ENCODE measurements around the gene ZNF532.
"Not testable (repeated sequence)": the region's sequence is repeated elsewhere in the genome, so short reads cannot be mapped to it uniquely, and the experiment has no call there.

The ZNF532 gene

DNA sequence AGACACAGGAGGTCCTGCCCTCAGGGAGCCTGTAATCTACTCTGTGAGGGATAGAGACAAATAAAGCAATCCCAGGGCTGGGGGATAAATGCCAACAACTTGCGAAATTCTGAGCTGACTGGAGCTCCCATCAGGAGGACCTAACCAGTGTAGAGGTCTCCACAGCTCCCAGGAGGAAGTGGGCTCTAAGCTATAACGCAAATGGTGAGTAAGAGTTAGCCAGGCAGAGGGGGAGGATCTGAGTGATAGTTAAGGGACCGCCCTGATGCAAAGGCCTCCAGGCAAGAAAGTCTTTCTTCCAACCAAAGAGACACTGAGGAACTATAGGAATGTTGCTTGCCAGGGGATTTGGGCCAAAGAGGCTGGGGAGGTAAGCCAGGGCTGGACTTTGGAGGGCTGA lies 16.0 kb upstream of the ZNF532 start:
- no peak for DNase-seq

GRCh38 chr18:58850786-58851469 lies 13.7 kb upstream of the ZNF532 start:
- DNase-seq = no peak

DNA sequence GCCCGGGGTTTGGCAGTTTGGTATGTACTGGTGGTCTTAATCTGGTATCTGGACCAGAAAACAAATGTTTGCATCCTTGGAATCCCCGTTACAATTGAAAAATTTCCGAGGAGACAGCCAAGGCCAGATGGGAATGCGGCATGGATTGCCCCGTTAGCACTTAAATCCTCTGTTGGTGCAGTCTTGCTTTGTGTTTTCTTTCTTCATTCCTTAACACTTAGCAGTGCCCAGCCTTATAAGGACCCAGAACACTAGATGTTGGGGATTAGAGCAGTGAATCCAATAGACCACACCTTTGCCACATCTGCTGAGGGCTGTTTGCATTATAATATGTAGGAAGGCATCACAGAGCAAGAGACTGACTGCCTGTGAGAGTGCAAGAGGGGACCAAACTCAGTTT lies 12.8 kb upstream of the ZNF532 start:
- no peak for DNase-seq

DNA sequence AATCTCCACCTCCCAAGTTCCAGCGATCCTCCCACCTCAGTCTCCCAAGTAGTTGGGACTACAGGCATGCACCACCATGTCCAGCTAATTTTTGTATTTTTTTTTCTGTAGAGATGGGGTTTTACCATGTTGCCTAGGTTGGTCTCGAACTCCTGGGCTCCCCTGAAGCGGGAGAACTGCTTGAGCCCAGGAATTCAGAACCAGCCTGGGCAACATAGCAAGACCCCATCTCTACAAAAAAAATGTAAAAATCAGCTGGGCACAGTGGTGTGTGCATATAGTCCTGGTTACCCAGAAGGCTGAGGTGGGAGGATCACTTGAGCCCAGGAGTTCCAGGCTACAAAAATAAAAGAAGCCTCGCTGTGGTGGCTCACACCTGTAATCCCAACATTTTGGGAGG lies 12.0 kb upstream of the ZNF532 start:
- no peak for DNase-seq

- DNase-seq = no peak
Measured at GRCh38 chr18:58853561-58853960, 11.1 kb upstream of the ZNF532 start.

DNA sequence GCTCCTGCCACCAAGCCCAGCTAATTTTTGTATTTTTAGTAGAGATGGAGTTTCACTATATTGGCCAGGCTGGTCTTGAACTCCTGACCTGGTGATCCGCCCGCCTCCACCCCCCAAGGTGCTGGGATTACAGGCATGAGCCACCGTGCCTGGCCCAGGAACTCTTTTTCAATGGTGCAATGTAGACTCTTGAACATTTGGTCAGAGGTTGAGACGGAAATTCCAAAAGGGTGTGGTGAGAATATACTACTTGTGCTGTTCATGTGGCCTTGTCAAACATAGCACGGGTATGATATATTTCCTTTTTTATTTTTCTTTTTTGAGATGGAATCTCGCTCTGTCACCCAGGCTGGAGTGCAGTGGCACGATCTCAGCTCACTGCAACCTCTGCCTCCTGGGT lies 9.2 kb upstream of the ZNF532 start:
- DNase-seq = not testable (repeated sequence)

DNA sequence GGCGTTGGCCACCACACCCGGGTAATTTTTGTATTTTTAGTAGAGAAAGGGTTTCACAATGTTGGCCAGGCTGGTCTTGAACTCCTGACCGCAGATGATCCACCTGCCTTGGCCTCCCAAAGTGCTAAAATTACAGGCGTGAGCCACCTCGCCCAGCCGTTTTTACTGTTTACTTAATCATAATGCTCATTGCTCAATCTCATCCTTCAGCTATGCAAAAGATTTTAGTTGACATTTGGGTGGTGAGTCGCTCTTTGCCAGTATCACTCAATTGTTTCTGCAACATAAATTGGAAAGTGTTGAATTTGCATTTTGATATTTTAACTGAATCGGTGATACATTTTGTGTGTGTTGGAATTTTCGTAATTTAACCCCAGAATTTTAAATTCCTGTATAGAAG lies 7.8 kb upstream of the ZNF532 start:
- peak; percentile 24 for DNase-seq

DNA sequence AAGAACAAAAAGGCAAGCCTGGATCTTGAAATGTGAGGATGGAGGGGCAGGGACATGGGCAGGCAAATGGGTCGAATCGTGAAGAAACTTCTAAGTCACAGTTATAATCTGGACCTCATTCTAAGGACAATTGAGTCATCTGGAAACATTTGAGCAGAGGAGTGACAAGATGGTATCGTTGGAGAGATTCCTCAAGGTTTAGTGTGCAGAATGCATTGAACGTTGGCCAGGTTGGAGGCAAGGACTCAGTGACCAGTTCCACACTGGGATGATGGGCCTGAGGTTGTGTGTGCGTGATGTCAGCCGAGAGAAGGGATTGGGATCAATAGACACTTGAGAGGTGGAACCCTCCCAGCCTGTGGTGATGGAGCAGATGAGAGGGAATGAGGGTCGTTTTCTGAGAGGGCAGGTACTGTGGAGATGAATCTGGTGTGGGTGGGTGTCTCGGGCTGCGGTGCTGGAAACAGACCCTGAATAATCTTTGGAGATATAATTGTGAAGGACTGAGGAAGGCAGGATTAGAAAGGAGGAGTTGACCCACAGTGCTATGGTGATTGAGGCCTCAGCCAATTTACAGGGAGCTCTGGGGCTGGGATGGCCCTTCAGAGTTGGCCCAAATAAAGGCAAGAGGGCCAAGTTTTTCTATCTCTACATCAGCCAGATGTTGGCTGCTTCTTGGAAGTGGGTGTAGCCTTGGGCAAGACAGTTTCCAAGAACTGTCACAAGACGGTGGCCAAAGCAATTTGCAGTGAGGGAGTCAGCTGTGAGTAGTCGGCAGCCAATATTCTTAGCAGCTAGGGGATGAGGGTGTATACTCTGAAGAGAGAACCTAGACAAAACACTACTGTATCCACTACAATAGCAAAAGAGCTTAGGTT lies 5.8 kb upstream of the ZNF532 start:
- no peak for DNase-seq

GRCh38 chr18:58859907-58860306 lies 4.8 kb upstream of the ZNF532 start:
- DNase-seq = no peak

DNA sequence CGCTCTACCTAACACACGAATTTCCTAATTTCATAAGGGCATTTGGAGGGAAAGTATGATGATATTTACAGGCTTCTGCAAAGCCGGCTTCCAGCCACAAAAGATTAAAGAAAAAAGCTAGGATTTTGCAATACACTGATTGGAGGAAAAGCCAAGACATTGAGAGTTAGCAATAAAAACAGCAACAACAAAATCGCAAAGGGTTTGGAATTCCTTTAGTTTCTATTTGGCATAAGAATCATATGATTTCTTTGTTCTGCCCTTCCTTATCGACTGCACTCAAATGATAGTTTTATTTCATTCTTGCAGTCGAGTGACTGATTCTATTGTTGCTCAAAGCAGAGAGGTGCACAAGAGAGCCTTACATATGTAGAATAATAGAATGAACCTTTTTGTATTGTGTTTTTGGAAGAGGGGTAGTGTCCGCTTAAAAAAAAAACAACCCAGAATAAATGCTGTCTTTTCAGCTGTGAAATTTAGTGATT lies 3.9 kb upstream of the ZNF532 start:
- no peak for DNase-seq

DNA sequence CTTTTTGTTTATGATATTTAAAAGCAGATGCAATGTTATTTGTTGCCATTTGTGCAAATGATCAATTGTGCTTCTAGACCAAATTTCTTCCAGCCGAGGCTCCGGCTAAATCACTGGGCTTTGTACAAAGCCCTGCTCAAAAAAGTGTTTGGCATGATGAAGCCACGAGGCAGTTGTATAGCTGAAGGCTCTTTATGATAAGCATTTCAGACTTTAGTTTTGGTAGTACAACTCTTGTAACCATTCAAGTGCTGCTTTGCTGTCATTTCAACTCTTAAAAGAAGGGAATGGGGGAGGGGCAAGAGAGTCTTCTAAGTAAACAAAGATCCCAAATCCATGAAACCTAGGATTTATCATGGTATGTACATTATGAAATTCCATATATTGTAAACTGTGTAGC lies 3.3 kb upstream of the ZNF532 start:
- DNase-seq = no peak

DNA sequence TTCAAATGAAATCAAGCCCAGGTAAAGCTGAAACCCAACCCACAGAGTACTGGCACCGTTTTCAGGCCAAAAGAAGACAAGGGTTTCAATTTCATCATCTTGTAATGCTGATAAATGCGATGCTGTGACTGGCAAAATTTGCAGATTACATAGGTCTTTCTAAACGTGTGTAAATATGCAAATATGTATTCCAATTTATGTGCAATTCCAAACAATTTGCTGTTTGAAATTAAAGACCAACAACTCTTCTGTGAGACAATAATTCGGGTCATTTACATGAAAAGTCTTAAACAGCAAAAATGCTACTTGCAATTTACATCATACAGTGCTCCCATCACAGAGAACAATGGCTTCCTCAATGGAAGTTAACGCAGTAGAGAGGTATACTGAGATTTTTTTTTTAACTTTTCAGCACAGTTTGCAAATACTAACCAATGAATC lies 2.8 kb upstream of the ZNF532 start:
- no peak for DNase-seq

DNA sequence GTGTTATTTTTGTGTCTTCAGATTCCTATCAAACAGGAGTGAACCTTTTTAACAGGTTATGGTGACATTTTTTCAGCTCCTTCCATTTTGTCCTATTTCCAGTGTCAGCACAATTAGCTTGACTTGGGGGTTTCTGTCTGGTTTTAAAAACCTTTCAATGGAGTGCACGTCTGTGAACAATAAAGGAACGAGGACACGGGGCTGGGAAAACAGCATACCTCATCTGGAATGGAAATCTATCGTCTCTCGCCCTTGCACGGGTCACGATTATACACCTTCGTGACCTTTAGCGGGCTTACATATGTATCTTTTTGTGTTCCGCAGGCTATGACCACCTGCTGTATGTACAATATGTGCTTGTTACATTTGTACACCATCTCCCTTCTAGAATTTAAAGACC lies 2.3 kb upstream of the ZNF532 start:
- no peak for DNase-seq

- DNase-seq = peak; percentile 77
Measured at GRCh38 chr18:58862851-58863538, 1.7 kb upstream of the ZNF532 start.

GRCh38 chr18:58863539-58864145 lies 1.0 kb upstream of the ZNF532 start:
- DNase-seq = peak; percentile 84

DNA sequence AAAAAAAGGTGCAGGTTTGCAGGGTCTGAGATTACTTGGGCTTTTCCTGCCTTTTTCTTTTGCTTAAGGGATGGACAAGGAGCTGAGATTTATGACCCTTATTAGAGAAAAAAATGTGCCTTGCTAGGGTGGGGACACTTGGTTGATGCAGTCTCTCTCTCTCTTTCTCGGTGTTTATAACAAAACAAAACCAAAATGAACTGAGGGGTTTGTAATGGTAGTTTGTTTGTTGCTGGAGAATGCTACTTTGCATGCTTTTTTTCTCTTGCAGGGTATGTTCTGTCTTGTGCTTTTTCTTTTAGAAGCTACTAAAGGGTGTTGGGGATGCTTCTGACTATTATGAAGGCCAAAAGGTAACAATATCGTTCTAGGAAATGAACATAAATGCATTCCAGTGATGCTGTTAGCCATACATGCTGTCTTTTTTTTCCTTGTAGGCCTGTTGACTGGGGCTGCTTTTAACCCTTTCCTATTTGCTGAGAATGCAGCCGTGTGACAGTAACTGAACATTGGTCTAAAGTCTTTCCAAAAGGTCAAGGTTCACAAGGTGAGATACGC lies 435 bp downstream of the ZNF532 start:
- DNase-seq = no peak

- DNase-seq = no peak
Measured at GRCh38 chr18:58865701-58866065, 1.0 kb downstream of the ZNF532 start.

GRCh38 chr18:58866066-58866772 lies 1.5 kb downstream of the ZNF532 start:
- no peak for DNase-seq

GRCh38 chr18:58866773-58867150 lies 2.1 kb downstream of the ZNF532 start:
- no peak for DNase-seq

GRCh38 chr18:58867281-58867961 lies 2.7 kb downstream of the ZNF532 start:
- no peak for DNase-seq

- no peak for DNase-seq
Measured at GRCh38 chr18:58868440-58868839, 3.8 kb downstream of the ZNF532 start.

DNA sequence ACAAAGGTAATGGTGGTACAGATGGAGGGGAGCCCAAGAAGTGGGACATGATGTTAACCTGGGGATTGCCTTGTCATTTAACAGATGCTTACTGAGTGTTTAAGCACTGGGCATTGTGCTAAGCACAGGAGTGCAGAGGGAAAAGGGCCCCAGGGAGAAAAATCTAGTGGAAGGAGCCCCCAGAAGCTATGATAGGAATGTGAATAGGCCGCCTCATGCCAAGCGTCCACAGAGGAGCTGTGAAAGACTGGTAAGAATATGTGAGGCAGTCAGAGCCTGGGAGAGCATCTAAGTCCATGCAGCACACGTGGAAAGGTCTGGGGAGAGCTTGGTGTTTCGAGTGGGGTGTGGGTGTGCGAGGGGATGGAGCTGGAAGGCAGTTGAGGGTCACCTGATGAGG lies 5.5 kb downstream of the ZNF532 start:
- DNase-seq = no peak
